Raji (cell line): ENCODE results near the gene GTF2B.
A peak's percentile ranks its signal among the peaks of the same experiment; 100 is the strongest.

Experiments
- POLR2A ChIP-seq: IDR thresholded peaks from 2 replicates; pipeline ENCODE4 v1.6.1; 2011; ENCODE audit warnings: low read depth, low read length, control low read depth; ENCODE audit not compliant: insufficient read depth

Gene GTF2B, protein sequence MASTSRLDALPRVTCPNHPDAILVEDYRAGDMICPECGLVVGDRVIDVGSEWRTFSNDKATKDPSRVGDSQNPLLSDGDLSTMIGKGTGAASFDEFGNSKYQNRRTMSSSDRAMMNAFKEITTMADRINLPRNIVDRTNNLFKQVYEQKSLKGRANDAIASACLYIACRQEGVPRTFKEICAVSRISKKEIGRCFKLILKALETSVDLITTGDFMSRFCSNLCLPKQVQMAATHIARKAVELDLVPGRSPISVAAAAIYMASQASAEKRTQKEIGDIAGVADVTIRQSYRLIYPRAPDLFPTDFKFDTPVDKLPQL

DNA sequence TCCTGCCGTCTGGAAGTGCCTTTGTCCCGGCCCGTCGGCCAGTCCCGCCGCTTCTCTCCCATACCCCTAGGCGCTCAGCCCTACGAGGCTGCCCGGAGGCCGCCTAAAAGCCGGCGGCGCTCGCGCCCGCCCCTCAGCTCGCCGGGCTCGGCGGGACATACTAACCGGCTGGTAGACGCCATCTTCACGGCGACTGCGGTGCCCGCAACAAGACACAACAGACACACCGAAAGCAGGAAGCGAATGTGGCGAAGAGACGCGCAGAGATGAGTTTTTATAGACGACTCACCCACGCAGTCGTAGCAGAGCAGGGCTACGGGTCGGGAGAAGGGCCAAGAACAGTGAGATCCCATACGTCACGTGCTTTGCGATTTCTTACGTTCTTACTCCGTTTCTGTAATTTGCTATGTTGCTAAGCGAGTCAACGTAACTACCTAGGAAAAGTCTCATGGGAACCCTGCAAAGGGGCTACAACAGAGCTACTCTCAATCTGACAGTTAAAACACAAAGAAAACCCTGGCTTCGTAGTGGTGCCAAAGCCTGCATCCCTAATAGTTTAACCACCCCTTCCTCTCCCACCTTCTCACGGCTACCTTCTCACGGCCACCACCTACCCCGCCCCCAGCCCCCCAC is at the start of gene GTF2B:
Gene GTF2B (minus strand): TSS at position 250 of the 633 bp plus-strand sequence. CDS start 68 bp downstream, at position 182.
- TF ChIP-seq POLR2A, result peak; percentile 99

DNA sequence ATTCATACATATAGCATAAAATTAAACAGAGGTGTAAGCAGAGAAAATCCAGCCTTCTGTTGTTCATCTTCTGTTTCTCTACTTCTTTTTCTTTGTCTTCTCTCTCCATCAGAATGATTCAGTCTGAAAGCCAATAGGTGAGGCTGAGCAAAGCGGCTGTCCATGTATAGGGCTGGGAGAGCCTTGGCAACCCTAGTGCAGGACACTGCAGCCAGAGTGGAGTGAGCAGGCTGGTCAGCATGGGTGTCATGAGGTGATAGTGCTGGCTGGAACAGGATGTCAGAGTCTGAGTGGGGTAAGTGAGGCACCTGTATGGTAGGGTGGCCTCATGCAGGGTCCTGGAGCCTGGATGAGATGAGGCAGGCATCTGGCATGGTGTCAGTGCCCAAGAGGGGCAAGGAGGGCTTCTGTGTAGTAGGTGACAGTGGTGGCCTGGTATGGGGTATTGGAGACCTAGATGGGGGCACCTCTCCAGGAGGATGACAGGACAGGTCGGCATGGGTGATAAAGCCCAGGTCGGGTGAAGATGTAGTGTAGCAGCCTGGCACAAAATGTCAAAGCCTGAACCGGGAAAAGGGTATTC is 45.5 kb upstream of the GTF2B start:
- no peak for TF ChIP-seq POLR2A

DNA sequence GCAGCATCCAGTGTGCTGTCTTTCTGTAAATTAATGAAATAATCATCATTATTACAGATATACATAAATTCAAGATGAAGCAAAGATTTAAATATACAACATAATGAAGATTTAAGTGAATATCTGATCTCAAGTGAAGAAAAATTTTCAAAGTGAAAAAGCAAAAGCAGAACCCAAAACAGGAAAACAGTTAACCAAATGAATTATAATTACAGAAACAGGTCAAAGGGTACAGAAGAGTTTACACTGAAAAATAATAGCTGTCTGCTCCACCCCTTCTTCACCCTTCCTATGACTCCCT is 44.8 kb upstream of the GTF2B start:
- no peak for TF ChIP-seq POLR2A

DNA sequence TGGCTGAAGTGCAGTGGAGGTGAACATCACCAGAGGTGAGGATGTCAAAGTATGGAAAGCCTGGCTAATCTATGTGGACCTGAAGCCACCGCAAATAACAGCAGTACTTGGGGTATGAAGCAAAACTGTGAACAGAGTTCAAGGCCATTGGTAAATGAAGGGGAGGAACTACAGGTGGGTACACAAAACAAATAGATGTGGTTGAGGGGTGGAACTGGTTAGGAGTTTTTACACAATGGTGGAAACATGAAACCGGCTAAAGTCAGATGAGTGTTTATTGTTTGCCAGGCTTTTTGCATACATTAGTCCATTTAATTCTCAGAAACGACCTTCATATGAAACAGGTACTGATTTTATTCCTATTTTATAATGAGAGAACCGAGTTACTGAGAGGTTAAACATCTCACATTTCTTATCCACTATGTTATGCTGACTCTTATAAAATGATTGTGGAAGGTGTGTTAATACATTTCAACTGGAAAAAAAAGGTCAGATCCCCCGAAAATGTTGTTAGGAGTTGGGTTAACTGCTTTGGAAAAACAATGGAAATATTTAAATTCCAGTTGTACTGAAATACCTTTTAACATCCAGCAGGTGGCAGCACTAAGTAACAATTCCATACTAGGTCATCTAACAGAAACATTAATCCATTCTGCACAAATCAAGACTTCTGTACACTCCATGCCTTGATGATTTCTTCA is 44.3 kb upstream of the GTF2B start:
- TF ChIP-seq POLR2A, result no peak

DNA sequence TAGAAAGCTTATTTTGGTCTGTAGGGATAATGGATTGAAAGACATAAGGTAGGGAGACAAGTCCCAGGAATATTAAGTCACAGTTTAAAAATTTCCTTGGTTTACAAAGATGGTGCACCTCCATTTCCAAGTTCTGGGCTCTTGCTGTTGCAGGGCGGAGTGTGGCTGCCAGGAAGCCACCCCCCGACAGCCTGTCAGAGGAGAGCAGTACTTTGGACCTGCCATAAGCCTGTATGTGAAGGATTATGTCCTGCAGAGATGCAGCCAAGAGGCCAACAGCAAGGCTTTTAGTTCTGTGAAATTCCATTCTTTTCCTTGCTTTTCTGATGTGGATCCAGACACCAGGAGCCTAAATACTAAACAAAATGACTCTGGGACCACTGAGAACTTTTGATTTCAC is 31.9 kb upstream of the GTF2B start:
- TF ChIP-seq POLR2A, result no peak

DNA sequence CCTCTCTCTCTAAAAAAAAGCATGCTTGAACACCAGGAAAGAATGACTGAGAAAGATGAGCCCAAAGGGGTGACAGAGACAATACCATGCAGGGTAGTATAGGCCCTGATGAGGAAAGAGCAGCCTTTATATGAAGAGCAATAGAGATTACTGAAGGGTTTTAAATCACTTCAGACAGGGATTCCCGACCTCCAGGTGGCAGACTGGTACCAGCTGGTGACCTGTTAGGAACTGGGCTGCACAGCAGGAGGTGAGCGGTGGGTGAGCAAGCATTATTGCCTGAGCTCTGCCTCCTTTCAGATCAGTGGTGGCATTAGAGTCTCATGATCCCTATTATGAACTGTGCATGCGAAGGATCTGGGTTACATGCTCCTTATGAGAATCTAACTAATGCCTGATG is 30.8 kb upstream of the GTF2B start:
- no peak for TF ChIP-seq POLR2A

DNA sequence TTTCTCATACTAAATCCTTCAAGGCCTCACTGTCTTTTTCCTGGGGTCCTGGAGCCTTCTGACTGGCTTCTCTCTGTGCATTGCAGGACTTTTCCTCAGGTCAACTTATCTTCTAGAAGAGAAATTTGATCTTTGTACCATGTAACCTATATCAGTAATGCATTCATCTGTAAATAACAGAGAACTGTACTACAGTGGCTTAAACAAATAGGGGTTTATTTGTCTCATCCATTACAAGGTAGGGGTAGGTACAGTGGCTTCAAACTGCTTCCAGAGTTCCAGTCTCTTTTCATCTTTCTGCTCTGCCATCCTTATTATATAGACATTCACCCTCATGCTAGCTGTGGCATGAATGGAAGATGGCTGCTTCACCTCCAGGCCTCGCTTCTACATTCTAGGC is 29.5 kb upstream of the GTF2B start:
- no peak for TF ChIP-seq POLR2A

DNA sequence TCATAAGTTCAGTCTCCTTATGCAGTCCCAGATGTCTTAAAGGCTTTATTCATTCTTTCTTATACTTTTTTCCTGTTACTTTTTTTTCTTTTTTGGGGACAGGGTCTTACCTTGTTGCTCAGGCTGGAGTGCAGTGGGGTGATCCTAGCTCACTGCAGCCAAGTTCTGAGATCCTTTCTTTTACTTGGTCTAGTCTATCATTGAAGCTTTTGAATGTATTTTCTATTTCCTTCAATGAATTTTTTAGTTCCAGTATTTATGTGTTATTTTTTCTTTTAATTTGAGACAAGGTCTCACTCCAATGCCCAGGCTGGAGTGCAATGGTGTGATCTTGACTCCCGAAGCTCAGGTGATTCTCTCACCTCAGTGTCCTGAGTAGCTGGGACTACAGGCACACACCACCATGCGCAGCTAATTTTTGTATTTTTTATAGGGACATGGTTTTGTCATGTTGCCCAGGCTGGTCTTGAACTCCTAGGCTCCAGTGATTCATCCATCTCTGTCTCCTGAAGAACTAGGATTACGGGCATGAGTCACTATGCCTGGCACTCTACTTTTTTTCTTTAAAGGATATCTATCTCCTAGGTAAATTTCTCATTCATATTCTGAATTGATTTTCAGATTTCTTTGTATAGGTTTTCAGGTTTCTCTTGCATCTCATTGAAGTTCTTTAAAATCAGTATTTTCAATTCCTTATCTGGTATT is 26.1 kb upstream of the GTF2B start:
- no peak for TF ChIP-seq POLR2A

DNA sequence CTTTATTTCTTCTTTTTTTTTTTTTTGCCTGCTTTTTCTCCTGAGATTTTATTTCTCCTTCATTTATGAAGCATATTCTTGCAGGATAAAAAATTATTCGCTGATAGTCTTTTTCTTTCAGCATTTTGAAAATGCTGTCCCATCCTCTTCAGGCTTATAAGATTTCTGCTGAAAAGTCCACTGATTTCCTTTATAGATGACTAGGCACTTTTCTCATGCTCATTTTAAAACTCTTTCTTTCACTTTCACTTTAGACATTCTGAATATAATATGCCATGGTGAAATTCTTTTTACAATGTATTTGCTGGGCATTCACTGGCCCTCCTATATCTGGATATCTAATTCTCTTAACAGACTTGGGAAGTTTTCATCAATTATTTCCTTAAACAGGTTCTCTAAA is 25.5 kb upstream of the GTF2B start:
- no peak for TF ChIP-seq POLR2A

DNA sequence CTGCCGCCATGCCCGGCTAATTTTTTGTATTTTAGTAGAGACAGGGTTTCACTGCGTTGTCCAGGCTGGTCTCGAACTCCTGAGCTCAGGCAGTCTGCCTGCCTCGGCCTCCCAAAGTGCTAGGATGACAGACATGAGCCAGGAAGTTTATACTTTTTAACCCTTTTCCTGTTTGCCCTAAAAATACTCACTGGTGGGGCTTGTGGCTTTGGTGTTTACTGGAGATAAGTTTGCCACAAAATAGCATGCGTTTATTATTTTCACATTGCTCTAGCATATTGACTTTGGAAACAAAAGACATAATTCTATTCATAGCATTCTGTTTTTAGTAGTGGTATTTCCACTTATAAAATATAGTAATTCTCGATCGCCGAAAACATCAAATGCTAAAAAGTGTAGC is 19.8 kb upstream of the GTF2B start:
- TF ChIP-seq POLR2A, result no peak

DNA sequence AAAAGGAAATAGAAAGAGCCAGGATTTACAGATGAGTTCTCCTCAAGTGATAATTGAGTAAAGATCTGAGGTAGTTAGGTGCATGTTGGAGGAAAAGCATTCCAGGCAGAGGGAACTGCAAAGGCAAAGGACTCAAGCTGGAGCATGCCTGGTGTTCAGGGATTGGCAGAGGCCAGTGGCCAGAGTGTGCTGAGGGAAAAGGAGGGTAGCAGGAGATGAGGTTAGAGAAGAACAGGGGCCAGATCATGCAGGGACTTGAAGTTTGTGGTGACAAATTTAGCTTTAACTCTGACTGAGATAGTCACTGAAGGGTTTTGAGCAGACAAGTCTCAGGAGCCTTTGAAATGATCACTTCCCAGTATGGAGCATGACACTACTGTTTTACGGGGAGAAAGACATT is 19.0 kb upstream of the GTF2B start:
- TF ChIP-seq POLR2A, result no peak

DNA sequence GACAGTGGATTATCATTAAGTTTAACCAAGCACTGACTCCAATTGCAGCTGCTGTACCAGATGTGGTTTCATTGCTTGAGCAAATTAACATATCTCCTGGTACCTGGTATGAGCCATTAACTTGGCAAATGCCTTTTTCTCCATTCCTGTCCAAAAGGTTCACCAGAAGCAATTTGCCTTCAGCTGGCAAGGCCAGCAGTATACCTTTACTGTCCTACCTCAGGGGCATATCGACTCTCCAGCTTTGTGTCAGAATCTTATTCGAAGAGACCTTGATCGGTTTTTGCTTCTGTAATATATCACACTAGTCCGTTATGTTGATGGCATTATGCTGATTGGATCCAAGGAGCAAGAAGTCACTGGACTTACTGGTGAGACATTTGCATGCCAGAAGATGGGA is 9.5 kb upstream of the GTF2B start:
- no peak for TF ChIP-seq POLR2A

DNA sequence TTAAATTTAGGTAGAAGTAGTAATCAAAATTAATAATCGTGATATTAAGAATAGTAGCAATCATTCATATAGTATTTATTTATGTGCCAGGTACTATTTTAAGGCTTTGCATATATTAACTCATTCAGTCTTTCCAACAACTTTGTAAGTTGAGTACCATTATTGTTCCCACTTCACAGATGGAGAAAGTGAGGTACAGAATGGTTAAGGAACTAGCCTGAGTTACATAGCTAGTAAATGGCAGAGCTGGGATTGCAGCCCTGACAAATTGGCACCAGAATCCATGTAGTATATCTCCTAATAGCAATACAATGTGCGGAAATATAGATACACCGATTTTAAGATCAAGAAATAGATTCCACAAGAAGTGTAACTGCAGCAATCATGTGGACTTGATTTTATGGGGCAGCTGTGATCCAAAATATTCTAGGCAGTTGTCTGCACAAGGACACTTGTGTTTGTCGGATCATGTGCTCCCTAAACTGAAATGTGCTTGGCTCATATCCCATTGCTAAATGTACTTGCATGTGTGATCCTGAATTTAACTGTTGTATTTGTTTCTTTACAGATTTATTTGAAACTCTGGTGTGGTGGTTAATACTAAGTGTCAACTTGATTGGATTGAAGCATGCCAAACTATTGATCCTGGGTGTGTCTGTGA is 5.8 kb upstream of the GTF2B start:
- no peak for TF ChIP-seq POLR2A

DNA sequence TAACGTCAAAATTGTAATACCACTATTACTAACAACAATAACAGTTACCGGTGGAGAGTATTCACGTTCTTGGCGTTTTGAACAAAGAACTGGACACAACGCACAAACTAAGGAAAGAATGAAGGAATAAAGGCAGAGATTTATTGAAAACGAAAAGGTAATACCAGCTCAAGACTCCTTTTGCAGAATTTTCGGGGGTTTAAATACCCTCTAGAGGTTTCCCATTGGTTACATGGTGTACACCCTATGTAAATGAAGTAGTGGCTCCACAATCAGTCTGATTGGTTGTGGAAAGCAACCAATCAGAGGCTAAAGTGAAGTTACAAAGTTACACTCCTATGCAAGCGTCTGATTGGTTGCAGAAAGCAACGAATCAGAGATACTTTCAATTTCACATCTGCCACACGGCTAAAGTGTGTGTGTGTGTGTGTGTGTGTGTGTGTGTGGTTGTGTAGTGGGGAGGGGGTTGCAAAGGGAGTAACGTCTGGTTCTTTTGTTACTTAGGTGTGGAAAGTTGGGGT is 1.1 kb upstream of the GTF2B start:
- no peak for TF ChIP-seq POLR2A

DNA sequence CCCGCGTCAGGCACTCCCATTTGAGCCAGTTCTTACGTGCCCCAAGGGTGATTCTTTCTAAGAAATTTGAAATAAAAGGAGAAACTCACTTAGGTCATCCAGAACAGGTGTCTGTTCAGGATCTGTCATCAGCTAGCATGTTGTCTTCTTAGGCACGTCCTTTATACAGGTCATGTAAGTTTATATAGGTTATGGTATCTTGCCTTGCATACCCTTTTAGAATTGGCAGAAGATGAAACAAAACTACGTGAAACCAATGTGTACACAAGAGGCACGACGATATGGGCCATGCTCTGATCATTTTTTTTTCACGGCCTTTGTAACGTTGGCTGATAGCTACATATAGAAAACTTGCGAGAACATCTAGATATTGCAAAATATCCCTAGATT is 579 bp upstream of the GTF2B start:
- TF ChIP-seq POLR2A, result no peak
